Adipocyte (in vitro differentiated cells): ENCODE measurements around the gene FKBP1A.

Experiments used
- DNase-seq: peaks from one replicate; pipeline ENCODE4 v3.0.0-alpha.2; 2015; ENCODE audit warnings: low read depth
- H3K27me3 ChIP-seq: replicated peaks from 2 replicates; pipeline ENCODE4 v1.7.0; 2013; ENCODE audit warnings: mild to moderate bottlenecking, low read length, moderate library complexity; ENCODE audit not compliant: control insufficient read depth, insufficient read depth
- H3K36me3 ChIP-seq: 2 replicates; pipeline ENCODE4 v1.7.0; 2013; ENCODE audit warnings: low read length, mild to moderate bottlenecking, moderate library complexity; ENCODE audit not compliant: control insufficient read depth, insufficient read depth, severe bottlenecking
- H3K4me1 ChIP-seq: 2 replicates; pipeline ENCODE4 v1.7.0; 2013; ENCODE audit warnings: mild to moderate bottlenecking, low read length, moderate library complexity; ENCODE audit not compliant: control insufficient read depth, insufficient read depth
- H3K4me3 ChIP-seq: 2 replicates; pipeline ENCODE4 v1.7.0; 2013; ENCODE audit warnings: mild to moderate bottlenecking, low read length, moderate library complexity
- H3K9ac ChIP-seq: 2 replicates; pipeline ENCODE4 v1.7.0; 2013; ENCODE audit warnings: mild to moderate bottlenecking, low read length, moderate library complexity
- H3K9me3 ChIP-seq: 2 replicates; pipeline ENCODE4 v1.7.0; 2013; ENCODE audit warnings: mild to moderate bottlenecking, low read length, moderate library complexity; ENCODE audit not compliant: control insufficient read depth

Gene FKBP1A

GRCh38 chr20:1320902-1321653 is 71.8 kb downstream of the FKBP1A start:
- H3K9me3 ChIP-seq = no peaks in the 10 kb centered on the region
- H3K4me1 ChIP-seq = peaks cover 26% of the 10 kb centered on the region
- H3K4me3 ChIP-seq = no peak overlapping the region
- DNase-seq = no peak
- H3K27me3 ChIP-seq = no peaks in the 10 kb centered on the region
- H3K36me3 ChIP-seq = no peaks in the 10 kb centered on the region
- no peak overlapping the region for H3K9ac ChIP-seq

- Histone ChIP-seq H3K27me3 (no peaks in the 10 kb centered on the region), H3K36me3 (no peaks in the 10 kb centered on the region), H3K4me3 (no peak overlapping the region)
Measured at GRCh38 chr20:1320016-1320415, 72.8 kb downstream of the FKBP1A start.

GRCh38 chr20:1319462-1319861 is 73.4 kb downstream of the FKBP1A start:
- Histone ChIP-seq H3K36me3 (no peaks in the 10 kb centered on the region), H3K4me1 (peaks cover 16% of the 10 kb centered on the region), H3K9me3 (no peaks in the 10 kb centered on the region)

More at GRCh38 chr20:1320016-1320415, 72.8 kb downstream of the FKBP1A start:
- DNase-seq = no peak
- Histone ChIP-seq H3K9ac (no peak overlapping the region), H3K4me1 (peaks cover 22% of the 10 kb centered on the region), H3K9me3 (no peaks in the 10 kb centered on the region)

GRCh38 chr20:1319051-1319450 is 73.8 kb downstream of the FKBP1A start:
- Histone ChIP-seq H3K4me1 (peaks cover 14% of the 10 kb centered on the region), H3K9ac (no peak overlapping the region), H3K9me3 (no peaks in the 10 kb centered on the region), H3K4me3 (no peak overlapping the region), H3K27me3 (no peaks in the 10 kb centered on the region), H3K36me3 (no peaks in the 10 kb centered on the region)
- no peak for DNase-seq

More at GRCh38 chr20:1319462-1319861, 73.4 kb downstream of the FKBP1A start:
- Histone ChIP-seq H3K27me3 (no peaks in the 10 kb centered on the region), H3K9ac (no peak overlapping the region), H3K4me3 (no peak overlapping the region)
- no peak for DNase-seq
